Measurements from ENCODE around the gene APBA1.

Gene APBA1

DNA sequence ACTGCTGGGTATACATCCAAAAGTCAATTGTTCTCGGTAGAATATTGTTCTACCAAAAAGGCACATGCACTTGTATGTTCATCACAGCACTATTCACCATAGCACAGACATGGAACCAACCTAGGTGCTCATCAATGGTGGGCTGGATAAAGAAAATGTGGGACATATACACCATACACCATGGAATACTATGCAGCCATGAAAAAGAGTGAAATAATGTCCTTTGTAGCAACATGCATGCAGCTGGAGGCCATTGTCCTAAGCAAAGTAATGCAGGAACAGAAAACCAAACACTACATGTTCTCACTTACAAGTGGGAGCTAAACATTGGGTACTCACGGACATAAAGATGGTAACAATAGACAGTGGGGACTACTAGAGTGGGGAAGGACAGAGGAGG lies 145.5 kb downstream of the APBA1 start:
- no peak for DNase-seq (ENCODE audit: low read depth in 3 of 3)

DNA sequence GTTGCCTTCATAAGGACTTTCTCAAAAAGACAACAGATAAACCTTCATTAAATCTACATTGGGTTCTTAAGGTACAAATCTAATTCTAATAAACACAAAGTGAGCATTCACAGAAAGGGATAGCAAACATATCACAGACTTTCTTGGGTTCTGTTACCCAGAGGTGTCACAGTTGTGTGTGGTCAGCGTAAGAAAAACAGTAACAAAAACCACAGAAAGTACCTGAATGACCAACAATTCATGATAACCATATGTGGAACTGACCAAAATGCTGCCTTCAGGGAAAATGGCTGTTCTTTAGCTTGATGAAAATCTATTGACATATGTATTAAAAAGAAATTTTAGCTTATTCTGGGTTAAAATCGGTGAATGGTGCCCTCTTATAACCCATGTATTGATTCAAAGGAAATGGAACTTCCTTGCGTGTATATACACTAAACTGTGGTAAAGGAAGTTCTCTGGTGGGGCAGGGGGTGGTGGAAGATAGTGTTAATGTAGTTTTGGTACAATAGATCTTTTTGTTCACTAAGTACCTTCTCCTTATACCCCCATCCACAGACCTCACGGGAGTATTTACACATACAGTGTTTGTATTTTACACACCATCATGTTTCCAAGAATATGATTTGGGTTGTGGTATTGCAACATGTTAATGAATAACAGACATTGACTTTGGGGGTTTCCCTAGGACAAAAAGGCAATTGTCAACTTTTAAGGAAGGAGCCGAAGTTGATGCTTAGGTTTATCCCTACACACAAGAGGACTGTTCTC lies 152.5 kb downstream of the APBA1 start:
- no peak for DNase-seq (ENCODE audit: low read depth in 3 of 3)

GRCh38 chr9:69516353-69517322 lies 155.5 kb downstream of the APBA1 start:
- DNase-seq (ENCODE audit: low read depth in 3 of 3): no peak

- DNase-seq (ENCODE audit: low read depth in 3 of 3): no peak
Observed at GRCh38 chr9:69515810-69516209, 156.4 kb downstream of the APBA1 start.

GRCh38 chr9:69513141-69513820 lies 158.9 kb downstream of the APBA1 start:
- DNase-seq (ENCODE audit: low read depth in 3 of 3): no peak

DNA sequence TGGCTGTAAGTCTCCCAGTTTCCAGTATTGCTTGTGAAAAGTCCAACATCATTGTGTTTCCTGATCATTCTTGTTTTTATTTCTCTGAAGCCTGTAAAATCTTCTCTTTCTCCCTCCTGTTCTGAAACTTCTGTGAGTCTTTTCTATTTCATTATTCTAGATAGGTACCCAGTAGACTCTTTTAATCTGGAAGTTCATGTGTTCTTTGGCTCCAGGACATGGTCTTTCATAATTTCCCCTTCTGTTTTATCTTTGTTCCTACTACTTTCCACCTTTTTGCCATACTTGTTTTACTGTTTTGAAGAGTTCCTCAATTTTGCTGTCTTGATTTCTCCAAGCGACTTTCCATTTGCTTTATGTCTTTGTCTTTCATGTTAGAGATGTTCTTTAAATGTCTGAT lies 168.1 kb downstream of the APBA1 start:
- DNase-seq (ENCODE audit: low read depth in 3 of 3): no peak

DNA sequence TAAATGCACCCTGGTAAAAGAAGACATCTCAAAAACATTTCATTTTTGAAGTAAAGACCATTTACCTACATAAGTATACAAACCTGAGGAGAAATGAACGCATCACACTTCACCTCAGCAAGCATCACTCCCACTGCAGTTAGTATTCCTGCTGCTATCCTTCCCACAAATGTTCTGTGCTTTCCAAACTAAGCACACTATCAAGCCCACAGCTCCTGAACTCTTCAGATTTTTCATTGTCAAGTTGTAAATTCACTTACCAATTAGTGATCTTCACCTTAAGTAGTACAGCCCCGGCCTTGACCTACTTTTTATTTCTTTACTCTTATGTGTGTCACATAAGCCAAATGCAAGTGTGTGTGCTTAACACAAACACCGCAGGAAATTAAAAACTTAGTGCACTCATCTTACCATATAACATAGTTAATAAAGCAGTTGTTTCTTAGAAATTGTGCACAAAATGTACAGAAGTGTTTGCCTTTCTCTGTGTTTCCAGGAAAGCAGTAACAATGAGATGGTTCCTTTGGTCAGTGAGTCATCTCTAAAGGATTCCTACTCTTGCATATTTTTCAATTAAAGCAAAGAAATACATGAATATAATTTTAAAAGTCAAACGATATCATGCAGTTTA lies 169.4 kb downstream of the APBA1 start:
- DNase-seq (ENCODE audit: low read depth in 3 of 3): no peak

GRCh38 chr9:69500896-69501295 lies 171.3 kb downstream of the APBA1 start:
- no peak for DNase-seq (ENCODE audit: low read depth in 3 of 3)

GRCh38 chr9:69499959-69500358 lies 172.2 kb downstream of the APBA1 start:
- no peak for DNase-seq (ENCODE audit: low read depth in 3 of 3)

DNA sequence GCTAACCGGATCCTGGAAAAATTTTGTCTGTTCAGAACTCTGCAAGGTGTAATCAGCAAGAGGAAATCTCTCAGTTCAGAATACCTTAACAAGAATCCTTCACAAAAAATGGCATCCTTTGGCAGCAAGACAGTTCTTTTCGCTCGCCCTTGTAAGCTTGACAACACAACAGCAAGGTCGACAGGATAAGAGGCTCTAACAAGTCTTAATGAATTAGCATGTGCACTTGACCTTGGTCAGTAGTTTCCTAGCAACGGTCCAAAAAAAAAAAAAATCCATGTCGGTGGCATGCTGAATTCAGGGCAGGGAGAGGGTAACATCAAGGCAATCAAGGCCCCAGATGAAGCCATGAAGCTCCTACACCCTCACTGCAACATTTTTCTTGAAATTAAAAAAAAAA lies 172.8 kb downstream of the APBA1 start:
- no peak for DNase-seq (ENCODE audit: low read depth in 3 of 3)

GRCh38 chr9:69498470-69498869 lies 173.7 kb downstream of the APBA1 start:
- DNase-seq (ENCODE audit: low read depth in 3 of 3): no peak

GRCh38 chr9:69497816-69498215 lies 174.4 kb downstream of the APBA1 start:
- DNase-seq (ENCODE audit: low read depth in 3 of 3): no peak

GRCh38 chr9:69496846-69497450 lies 175.2 kb downstream of the APBA1 start:
- DNase-seq (ENCODE audit: low read depth in 3 of 3): no peak

DNA sequence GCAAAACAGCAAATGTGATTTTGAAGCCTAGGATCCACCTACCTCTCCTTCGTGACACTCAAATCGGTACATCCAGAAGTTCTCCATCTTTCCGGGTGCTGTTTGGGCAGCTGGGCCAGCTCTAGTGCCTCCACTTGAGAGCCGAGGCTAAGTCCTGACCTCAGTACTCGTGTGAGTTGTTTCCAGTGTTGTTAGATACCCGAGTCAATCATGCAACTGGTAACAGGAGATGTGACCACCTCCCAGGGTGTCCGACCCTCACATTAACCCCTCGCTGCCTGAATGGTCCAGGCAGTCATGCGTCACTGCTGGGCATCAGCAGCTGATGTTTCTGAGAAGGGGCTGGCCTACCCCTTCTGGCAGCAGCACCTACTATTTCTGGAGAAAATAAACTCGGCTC lies 176.9 kb downstream of the APBA1 start:
- no peak for DNase-seq (ENCODE audit: low read depth in 3 of 3)

DNA sequence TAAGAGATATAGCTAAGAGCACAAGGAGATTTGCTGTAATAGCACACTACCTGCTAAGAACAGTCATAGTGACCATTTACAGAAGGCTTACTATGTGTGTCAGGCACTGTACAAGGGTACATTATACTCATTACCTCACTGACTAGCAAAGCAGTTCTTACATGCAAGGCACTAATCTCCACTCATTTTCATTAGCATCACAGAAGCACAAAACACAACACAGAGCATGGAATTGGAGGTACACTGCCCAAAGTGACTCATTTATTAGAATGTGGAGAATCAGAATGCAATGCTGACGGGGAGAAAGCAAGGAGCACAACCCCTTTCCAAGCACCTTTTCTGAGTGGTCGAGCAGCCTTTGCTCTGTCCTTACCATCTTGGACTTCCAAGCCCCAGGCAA lies 177.4 kb downstream of the APBA1 start:
- DNase-seq (ENCODE audit: low read depth in 3 of 3): no peak

DNA sequence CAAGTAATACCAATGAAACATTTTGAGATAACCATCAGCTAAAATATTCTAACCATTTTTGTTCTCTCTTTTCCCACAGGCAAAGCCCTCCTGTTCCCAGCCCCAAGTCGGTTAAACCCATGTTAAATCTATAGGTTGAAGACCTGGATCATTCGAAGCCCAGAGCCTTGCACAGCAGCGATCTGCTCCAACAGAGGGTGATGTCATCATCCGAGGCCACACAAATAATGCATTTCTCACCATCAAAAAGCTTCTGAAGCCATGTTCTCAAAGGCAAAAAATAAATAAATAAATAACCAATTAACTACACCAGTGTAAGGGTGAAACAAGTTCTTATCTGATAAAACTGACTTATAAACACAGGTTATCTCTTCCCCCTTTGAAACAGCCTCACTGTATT lies 178.0 kb downstream of the APBA1 start:
- DNase-seq (ENCODE audit: low read depth in 3 of 3): no peak

DNA sequence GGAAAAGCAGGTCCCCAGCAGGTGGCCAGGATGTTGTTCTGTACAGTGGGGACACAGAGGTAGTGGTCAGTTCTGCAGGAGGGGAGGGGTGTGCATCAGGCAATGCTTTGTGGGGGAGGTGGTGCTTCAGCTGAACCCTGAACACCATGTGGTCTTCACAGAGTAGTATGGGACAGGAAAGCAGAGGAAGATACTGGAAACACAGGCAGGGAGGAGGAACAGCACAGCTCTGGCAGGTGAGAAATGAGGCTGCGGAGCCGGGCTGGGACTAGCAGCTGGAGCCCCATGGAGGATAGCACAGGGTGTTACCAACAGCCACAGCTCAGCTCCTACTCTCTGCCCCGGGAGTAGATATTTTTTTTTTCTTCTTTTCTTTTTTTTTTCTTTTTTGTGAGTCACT lies 185.7 kb downstream of the APBA1 start:
- no peak for DNase-seq (ENCODE audit: low read depth in 3 of 3)

DNA sequence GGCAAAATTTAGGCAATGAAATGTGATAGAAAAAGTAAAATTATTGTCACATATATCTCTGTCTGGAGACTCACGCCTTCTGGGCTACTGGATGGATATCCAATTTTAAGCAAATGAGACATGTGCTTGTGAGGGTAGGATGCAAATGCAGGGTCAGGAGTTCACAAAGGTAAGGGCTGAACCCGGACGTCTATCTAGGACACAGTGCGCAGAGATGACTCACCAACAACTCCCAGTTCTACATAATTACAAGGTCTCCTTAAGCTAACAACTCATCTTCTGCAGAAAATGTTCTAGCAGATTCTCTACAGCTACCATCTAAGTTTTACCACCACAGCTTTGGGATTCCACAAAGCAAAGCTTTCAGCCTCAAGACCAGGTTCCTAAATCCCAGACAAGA lies 186.7 kb downstream of the APBA1 start:
- DNase-seq (ENCODE audit: low read depth in 3 of 3): no peak

DNA sequence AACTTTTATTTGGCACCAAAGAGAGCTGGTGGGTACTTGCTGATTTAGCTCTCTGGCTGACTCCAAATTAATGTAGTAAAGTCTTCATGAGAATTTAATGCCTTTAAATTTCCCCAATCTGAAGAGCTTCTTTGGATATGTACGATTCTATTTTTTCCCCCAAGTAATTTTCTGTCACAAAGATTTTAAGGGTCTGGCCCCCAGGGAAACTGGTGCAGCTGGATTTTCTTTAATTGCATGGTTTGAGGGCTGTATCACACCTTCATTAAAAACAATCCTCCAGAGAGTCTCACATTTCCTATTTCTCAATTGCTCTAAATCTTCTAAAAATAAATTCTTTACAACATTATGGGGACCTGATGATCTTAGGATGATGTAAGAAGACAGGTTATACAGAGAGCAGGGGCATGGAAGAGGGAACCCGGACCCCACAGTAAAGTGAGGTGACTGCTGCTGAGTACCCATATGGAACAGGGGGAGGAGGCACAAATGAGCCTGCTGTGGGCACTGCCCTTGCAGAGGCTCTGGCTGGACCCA lies 188.2 kb downstream of the APBA1 start:
- no peak for DNase-seq (ENCODE audit: low read depth in 3 of 3)

GRCh38 chr9:69476797-69477196 lies 195.4 kb downstream of the APBA1 start:
- no peak for DNase-seq (ENCODE audit: low read depth in 3 of 3)

DNA sequence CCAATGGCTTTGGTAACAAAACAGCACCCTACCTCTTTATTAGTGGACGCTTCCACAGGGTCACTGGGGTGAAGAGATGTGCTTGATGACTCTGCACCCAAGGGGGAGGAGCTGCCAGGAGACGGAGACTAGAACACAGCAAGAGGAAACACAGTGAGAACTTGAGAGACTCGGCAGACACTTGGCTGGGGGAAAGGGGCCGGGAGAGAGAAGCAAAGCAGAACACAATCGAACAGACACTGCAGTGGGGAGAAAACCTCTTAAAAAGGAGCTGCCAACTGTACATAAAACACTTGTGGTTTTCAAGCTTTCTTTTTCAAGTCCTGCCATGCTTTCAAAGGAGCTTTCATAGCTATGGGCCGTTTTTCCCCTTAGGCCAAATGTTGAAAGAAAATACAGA lies 196.2 kb downstream of the APBA1 start:
- DNase-seq (ENCODE audit: low read depth in 3 of 3): no peak
